Loucy (cell line): ENCODE results near the gene ARHGAP27.
"Not testable (repeated sequence)": the region's sequence is repeated elsewhere in the genome, so short reads cannot be mapped to it uniquely, and the experiment has no call there.

Experiments used
- H2AFZ ChIP-seq: fragments of 200-600 bp; sonication (generic); 2 replicates; pipeline ENCODE4 v1.6.0; 2016; ENCODE audit warnings: antibody characterized with exemption, mild to moderate bottlenecking, low read length, moderate library complexity
- H3F3A ChIP-seq: fragments of 200-600 bp; 2 replicates; pipeline ENCODE4 v1.6.0; 2016; ENCODE audit warnings: antibody characterized with exemption, low read depth, mild to moderate bottlenecking
- H3K27me3 ChIP-seq: fragments of 200-600 bp; sonication (generic); 2 replicates; pipeline ENCODE4 v1.6.1; 2014; ENCODE audit warnings: low read length, mild to moderate bottlenecking; ENCODE audit not compliant: insufficient read depth, poor library complexity, severe bottlenecking
- H3K36me3 ChIP-seq: fragments of 200-600 bp; sonication (generic); 2 replicates; pipeline ENCODE4 v1.6.1; 2016; ENCODE audit warnings: low read length; ENCODE audit not compliant: insufficient read depth
- H3K4me1 ChIP-seq: fragments of 200-600 bp; sonication (generic); 2 replicates; pipeline ENCODE4 v1.5.1; 2014; ENCODE audit warnings: low read length, mild to moderate bottlenecking; ENCODE audit not compliant: insufficient read depth, poor library complexity, severe bottlenecking
- H3K4me2 ChIP-seq: fragments of 200-600 bp; sonication (generic); 2 replicates; pipeline ENCODE4 v1.6.0; 2014; ENCODE audit warnings: antibody characterized with exemption, low read length, low read depth, mild to moderate bottlenecking; ENCODE audit not compliant: poor library complexity, severe bottlenecking
- H3K4me3 ChIP-seq: fragments of 200-600 bp; sonication (generic); 2 replicates; pipeline ENCODE4 v1.5.1; 2014; ENCODE audit warnings: low read length, mild to moderate bottlenecking, mixed read lengths; ENCODE audit not compliant: poor library complexity, severe bottlenecking
- H3K79me2 ChIP-seq: fragments of 200-600 bp; sonication (generic); 2 replicates; pipeline ENCODE4 v1.6.1; 2014; ENCODE audit warnings: low read length; ENCODE audit not compliant: insufficient read depth
- H3K9ac ChIP-seq: fragments of 200-600 bp; sonication (generic); 2 replicates; pipeline ENCODE4 v1.6.0; 2014; ENCODE audit warnings: mild to moderate bottlenecking, low read depth, low read length, moderate library complexity; ENCODE audit not compliant: poor library complexity, severe bottlenecking
- H3K9me2 ChIP-seq: fragments of 200-600 bp; sonication (generic); replicated peaks from 2 replicates; pipeline ENCODE4 v1.6.1; 2016; ENCODE audit warnings: low read depth, low read length, mixed read lengths
- H3K9me3 ChIP-seq: fragments of 200-600 bp; sonication (generic); 2 replicates; pipeline ENCODE4 v1.6.1; 2014; ENCODE audit warnings: mild to moderate bottlenecking, antibody characterized with exemption, low read length, low read depth; ENCODE audit not compliant: insufficient read depth
- H4K20me1 ChIP-seq: fragments of 200-600 bp; sonication (generic); 2 replicates; pipeline ENCODE4 v1.6.0; 2014; ENCODE audit warnings: antibody characterized with exemption, low read length, mild to moderate bottlenecking; ENCODE audit not compliant: insufficient read depth, poor library complexity, severe bottlenecking
- EZH2phosphoT487 ChIP-seq: fragments of 200-600 bp; IDR thresholded peaks from 2 replicates; pipeline ENCODE4 v1.6.1; 2018; ENCODE audit warnings: antibody characterized with exemption, mild to moderate bottlenecking, moderate library complexity, borderline replicate concordance
- TF ChIP-seq, protein P1 (sequence below): fragments of 200-600 bp; sonication (generic); conservative IDR thresholded peaks from 2 replicates; pipeline ENCODE4 v1.5.1; 2014; ENCODE audit warnings: mild to moderate bottlenecking, antibody characterized with exemption, low read length

ARHGAP27 gene

GRCh38 chr17:45451131-45451530, 18.5 kb upstream of the ARHGAP27 start:
- no peaks in the 10 kb centered on the region for H4K20me1 ChIP-seq
- H3K9me2 ChIP-seq: no peaks in the 10 kb centered on the region
- no peak for TF ChIP-seq EZH2phosphoT487
- TF ChIP-seq, protein P1, sequence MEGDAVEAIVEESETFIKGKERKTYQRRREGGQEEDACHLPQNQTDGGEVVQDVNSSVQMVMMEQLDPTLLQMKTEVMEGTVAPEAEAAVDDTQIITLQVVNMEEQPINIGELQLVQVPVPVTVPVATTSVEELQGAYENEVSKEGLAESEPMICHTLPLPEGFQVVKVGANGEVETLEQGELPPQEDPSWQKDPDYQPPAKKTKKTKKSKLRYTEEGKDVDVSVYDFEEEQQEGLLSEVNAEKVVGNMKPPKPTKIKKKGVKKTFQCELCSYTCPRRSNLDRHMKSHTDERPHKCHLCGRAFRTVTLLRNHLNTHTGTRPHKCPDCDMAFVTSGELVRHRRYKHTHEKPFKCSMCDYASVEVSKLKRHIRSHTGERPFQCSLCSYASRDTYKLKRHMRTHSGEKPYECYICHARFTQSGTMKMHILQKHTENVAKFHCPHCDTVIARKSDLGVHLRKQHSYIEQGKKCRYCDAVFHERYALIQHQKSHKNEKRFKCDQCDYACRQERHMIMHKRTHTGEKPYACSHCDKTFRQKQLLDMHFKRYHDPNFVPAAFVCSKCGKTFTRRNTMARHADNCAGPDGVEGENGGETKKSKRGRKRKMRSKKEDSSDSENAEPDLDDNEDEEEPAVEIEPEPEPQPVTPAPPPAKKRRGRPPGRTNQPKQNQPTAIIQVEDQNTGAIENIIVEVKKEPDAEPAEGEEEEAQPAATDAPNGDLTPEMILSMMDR: peak; percentile 45; the same call in 1 of the 2 replicates
- H3K4me1 ChIP-seq: peaks cover 9% of the 10 kb centered on the region
- H3K4me3 ChIP-seq: no peak overlapping the region
- no peaks in the 10 kb centered on the region for H3K9me3 ChIP-seq
- no peaks in the 10 kb centered on the region for H3K27me3 ChIP-seq
- H3F3A ChIP-seq: no peaks in the 10 kb centered on the region
- no peak overlapping the region for H2AFZ ChIP-seq
- no peak overlapping the region for H3K4me2 ChIP-seq
- H3K79me2 ChIP-seq: no peaks in the 10 kb centered on the region
- H3K36me3 ChIP-seq: no peaks in the 10 kb centered on the region
- H3K9ac ChIP-seq: no peak overlapping the region

GRCh38 chr17:45449708-45450329, 17.1 kb upstream of the ARHGAP27 start:
- not testable (repeated sequence) for H3K9ac ChIP-seq, H3F3A ChIP-seq, H3K36me3 ChIP-seq, H3K4me3 ChIP-seq, H2AFZ ChIP-seq, H3K9me3 ChIP-seq, H3K9me2 ChIP-seq, H3K4me2 ChIP-seq, H4K20me1 ChIP-seq, H3K79me2 ChIP-seq, H3K27me3 ChIP-seq
- H3K4me1 ChIP-seq: peaks cover 18% of the 10 kb centered on the region

GRCh38 chr17:45449260-45449659, 16.6 kb upstream of the ARHGAP27 start:
- H3K36me3 ChIP-seq, H3F3A ChIP-seq, H4K20me1 ChIP-seq, H2AFZ ChIP-seq, H3K9me3 ChIP-seq, H3K4me2 ChIP-seq, H3K4me3 ChIP-seq, H3K9ac ChIP-seq, H3K9me2 ChIP-seq, H3K79me2 ChIP-seq, H3K27me3 ChIP-seq: not testable (repeated sequence)
- H3K4me1 ChIP-seq: peaks cover 18% of the 10 kb centered on the region

DNA sequence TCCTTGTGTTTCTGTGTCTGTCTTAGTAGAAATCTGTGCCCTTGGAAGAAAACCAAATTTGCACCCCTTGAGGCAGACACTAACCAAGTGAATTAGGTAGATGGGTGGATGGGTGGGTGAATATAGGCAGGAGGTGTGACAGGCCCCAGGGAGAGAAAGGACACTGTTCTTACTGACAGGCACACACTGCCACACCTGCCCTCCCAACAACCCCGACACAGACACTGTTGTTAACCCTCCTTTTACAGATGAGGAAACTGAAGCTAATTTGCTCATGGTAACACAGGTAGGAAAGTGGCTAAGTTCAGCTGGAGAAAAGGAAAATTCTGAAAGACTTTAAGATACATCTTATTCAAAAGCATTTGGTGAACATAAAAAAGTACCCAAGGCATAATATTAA, 15.8 kb upstream of the ARHGAP27 start:
- H3K9me2 ChIP-seq, H3K79me2 ChIP-seq, H3K4me2 ChIP-seq, H3K9me3 ChIP-seq, H3K36me3 ChIP-seq, H3K9ac ChIP-seq, H3K4me3 ChIP-seq, H3K27me3 ChIP-seq, H3F3A ChIP-seq, H4K20me1 ChIP-seq, H2AFZ ChIP-seq: not testable (repeated sequence)
- peaks cover 18% of the 10 kb centered on the region for H3K4me1 ChIP-seq

DNA sequence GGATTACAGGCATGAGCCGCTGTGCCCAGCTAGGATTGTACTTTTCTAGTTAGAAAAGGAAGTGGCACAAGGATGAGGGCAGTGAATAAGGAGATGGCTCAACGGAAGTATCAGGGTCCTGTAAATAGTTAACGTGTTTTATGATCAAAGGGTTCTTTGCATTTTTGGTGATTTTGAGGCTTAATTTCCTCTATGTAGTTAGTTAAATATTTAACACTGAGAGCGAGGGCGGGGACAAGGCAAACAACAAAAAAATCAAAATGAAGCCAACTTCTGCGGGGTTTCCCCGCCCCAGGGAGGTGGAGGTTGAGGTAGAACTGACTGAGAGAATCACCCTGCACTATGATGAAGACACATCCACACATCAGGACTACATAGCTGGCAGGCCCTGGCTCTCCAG, 15.4 kb upstream of the ARHGAP27 start:
- H3K9me2 ChIP-seq, H3K27me3 ChIP-seq, H3K36me3 ChIP-seq, H3K79me2 ChIP-seq, H3K9me3 ChIP-seq, H3K4me2 ChIP-seq, H2AFZ ChIP-seq, H3K4me3 ChIP-seq, H3K9ac ChIP-seq, H4K20me1 ChIP-seq, H3F3A ChIP-seq: not testable (repeated sequence)
- peaks cover 18% of the 10 kb centered on the region for H3K4me1 ChIP-seq

DNA sequence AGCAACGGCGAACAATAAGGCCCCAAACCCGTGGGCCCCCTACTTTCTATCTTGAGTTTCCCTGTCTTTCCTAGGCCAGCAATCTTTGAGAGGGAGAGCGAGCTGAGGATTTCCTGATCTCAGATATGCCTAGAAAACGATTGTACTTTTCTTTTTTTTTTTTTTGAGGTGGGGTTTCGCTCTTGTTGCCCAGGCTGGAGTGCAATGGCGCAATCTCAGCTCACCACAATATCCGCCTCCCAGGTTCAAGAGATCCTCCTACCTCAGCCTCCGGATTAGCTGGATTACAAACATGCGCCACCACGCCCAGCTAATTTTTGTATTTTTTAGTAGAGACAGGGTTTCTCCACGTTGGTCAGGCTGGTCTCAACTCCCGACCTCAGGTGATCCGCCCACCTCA, 15.0 kb upstream of the ARHGAP27 start:
- H3K4me3 ChIP-seq, H3K79me2 ChIP-seq, H2AFZ ChIP-seq, H3K9ac ChIP-seq, H3K27me3 ChIP-seq, H4K20me1 ChIP-seq, H3K4me2 ChIP-seq, H3F3A ChIP-seq, H3K9me3 ChIP-seq, H3K9me2 ChIP-seq, H3K36me3 ChIP-seq: not testable (repeated sequence)
- H3K4me1 ChIP-seq: peaks cover 14% of the 10 kb centered on the region
